Measurements from ENCODE around the gene TPCN1. TPM values are rescaled to one million over a fixed set of nuclear protein-coding genes. Genes with fewer than 3 reads are reported as not detected.
A peak's percentile ranks its signal among the peaks of the same experiment; 100 is the strongest.

Gene TPCN1
- total RNA-seq, 2 donors from 2014 or later = 29.4 to 67.7 TPM

DNA sequence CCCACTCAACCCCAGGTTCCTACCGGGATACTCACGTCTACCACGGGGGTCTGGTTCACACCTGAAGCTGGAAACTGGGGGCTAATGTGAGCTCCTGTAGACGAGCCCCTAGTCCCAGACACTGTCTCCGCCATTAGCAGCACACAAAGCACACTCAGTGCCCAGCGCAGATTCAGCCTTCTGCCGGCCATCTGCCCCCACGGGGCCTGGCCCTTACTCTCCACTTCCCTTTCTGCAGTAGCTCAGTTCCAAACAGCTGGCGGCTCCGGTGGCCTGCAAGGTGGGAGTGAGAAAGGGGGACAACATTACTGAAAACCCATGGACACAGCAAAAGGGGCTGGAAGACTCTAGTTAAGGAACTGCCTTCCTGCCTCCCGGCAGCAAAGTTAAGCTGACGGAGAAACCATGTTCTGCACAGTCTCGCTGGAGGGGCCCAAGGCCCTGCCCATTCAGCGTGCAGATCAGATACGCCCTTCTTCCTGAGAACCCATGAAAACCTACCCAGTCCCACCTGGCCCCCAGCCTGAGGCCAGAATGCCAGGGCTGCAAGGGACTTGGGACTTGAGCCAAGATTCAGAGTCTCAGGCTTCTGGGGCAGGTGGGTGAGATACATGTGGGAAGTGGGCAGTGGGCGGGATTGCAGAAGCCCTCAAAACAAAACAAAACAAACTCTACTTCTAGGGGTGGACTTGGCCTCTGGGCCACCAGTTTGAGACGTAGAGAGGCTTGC is 111.6 kb downstream of the TPCN1 start:
- ATAC-seq (replicated peaks) = no peak
- H3K27ac Mint-ChIP-seq = peak overlapping the region; percentile 3
- no peaks in the 10 kb centered on the region for H3K9me3 Mint-ChIP-seq
- H3K4me3 Mint-ChIP-seq = peak overlapping the region; percentile 98
- H3K36me3 Mint-ChIP-seq (ENCODE audit: low read depth) = peaks cover 45% of the 10 kb centered on the region
- H3K4me1 Mint-ChIP-seq = peaks cover 13% of the 10 kb centered on the region
- H3K27me3 Mint-ChIP-seq = no peaks in the 10 kb centered on the region

DNA sequence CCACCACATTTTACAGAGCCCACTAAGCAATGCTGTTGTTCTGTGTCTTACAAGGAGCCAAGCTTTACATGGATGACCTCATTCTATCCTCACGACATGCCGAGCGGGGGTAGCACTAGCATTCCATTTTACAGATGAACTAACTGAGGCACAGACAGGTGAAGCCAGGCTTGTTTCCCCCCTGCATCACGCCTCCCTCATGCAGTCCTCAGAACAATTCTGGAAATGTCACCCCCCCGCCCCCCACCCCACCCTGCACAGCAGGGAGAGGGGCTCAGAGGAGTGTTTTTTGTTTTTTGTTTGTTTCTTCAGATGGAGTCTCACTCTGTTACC is 112.1 kb downstream of the TPCN1 start:
- ATAC-seq (replicated peaks) = no peak
- H3K27me3 Mint-ChIP-seq = no peaks in the 10 kb centered on the region
- no peaks in the 10 kb centered on the region for H3K9me3 Mint-ChIP-seq
- no peak overlapping the region for H3K27ac Mint-ChIP-seq
- H3K4me3 Mint-ChIP-seq = peak overlapping the region; percentile 98
- H3K36me3 Mint-ChIP-seq (ENCODE audit: low read depth) = peaks cover 41% of the 10 kb centered on the region
- H3K4me1 Mint-ChIP-seq = peaks cover 13% of the 10 kb centered on the region

DNA sequence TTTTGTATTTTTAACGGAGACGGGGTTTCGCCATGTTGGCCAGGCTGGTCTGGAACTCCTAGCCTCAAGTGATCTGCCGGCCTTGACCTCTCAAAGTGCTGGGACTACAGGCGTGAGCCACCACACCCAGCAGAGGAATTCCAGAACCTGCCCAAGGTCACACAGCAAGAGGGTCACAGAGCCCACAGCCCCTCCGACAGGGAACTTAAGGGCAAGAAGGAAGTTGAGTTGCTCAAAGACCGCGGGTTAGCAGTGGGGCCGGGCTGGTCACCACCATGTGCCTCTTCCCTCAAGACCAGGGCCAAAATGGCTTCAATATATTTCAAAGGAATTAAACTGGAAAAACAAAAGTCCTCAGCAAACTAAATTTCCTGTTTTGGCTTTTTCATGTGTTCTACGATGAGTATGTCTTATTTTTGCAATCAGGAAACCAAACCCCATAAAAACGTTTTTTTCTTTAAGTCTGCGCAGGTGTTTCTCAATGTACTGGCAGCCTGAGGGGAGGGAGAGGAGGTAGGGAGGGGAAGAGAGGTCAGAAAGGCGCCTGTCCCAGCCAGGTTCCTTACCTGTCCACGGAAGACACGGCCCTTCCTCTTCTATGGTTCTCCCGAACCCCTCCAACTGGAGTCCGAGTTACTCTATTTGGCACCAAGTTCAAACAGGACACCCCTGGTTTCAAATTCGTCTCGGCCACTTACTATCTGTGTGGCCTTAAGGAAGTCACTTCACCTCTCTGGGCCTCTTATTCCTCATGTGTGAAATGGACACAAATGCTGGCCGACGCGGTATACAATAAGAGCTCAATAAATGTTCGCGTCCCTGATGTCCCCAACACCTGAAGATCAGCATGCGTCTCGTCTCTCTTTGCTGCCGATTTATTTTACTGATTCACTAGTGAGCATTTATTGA is 112.9 kb downstream of the TPCN1 start:
- peak overlapping the region; percentile 98 for H3K4me3 Mint-ChIP-seq
- peak; percentile 24 for ATAC-seq (replicated peaks)
- H3K4me1 Mint-ChIP-seq = peaks cover 13% of the 10 kb centered on the region
- H3K9me3 Mint-ChIP-seq = no peaks in the 10 kb centered on the region
- H3K27ac Mint-ChIP-seq = peak overlapping the region; percentile 83
- peaks cover 34% of the 10 kb centered on the region for H3K36me3 Mint-ChIP-seq (ENCODE audit: low read depth)
- no peaks in the 10 kb centered on the region for H3K27me3 Mint-ChIP-seq

DNA sequence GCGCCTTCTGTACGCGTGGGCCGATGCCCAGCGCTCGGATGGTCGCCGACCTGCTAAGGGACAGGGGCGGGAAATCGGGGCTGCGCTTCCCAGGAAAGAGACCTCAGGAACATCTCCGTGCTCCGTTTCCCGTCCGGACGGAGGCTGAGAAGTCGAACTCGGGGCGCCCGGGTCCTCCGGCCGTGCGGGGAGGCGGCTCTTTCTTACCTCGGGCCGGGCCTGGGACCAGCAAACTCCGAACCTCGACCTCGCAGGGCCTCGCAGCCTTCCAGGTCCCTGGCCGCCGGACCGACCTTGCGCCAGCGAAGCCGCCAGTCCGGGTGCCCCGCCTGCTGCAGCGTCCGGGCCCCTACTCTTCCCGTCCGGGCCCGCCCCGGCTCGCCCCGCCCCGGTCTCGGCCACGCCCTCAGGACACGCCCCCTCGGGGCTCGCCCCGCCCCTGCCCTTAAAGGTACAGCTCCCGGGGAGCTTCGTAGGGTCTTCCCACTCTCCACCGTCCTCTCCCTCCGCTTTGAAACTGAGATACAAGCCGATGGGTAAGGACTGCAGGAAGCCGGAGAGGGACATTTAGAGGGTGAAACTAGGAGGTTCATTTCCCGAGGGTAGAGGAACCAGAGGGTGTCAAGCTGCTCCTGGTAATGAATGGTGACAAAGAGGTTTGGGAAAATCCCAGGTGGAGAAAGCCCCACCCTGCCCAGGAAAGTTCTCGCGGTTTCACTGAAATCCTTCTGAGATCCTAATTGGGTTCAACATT is 113.7 kb downstream of the TPCN1 start, which contains the start of gene SLC8B1:
TSS of gene SLC8B1 (minus strand) at position 324 of the 754 bp plus-strand sequence. CDS start 2,231 bp downstream, outside the sequence.
- peak; percentile 99 for ATAC-seq (replicated peaks)
- Mint-ChIP-seq H3K4me3 (peak within 1 kb of the TSS; percentile 98), H3K4me1 (peaks cover 8% of the 10 kb centered on the region), H3K27ac (peak within 1 kb of the TSS; percentile 83), H3K27me3 (no peaks in the 10 kb centered on the region), H3K9me3 (no peaks in the 10 kb centered on the region), H3K36me3 (ENCODE audit: low read depth) (peaks cover 26% of the 10 kb centered on the region)

DNA sequence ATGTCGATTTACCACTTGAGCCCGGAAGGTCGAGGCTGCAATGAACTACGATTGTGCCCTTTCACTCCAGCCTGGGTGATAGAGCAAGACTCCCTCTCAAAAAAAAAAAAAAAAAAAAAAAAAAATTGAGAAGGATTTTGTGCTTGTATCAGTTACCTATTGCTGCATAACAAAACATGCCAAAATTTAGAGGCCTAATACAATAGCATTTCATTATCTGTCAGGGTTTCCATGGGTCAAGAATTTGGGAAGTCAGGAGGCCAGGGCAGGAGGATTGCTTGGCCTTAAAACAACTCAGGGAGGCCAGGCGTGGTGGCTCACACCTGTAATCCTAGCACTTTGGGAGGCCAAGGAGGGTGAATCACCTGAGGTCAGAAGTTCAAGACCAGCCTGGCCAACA is 118.3 kb downstream of the TPCN1 start:
- ATAC-seq (replicated peaks) = no peak
- Mint-ChIP-seq H3K4me1 (no peaks in the 10 kb centered on the region), H3K27me3 (no peaks in the 10 kb centered on the region), H3K9me3 (no peaks in the 10 kb centered on the region), H3K27ac (no peak overlapping the region), H3K4me3 (no peak overlapping the region), H3K36me3 (ENCODE audit: low read depth) (no peaks in the 10 kb centered on the region)

DNA sequence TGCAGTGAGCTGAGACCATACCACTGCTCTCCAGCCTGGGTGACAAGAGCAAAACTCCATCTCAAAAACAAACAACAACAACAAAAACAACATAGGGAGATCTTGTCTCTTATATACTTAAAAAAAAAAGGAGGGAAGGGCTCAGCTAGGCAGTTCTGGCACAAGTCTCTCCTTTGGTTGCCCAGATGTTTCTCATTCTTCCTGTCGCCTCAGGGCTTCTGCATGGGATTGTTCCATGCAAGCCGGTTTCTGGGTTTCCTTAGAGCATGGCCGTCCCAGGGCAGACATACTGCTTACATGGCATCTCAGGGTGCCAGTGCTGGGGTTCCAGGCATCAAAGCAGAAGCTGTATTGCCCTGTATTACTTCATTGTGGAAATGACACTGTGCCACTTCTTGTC is 118.8 kb downstream of the TPCN1 start:
- Mint-ChIP-seq H3K27me3 (no peaks in the 10 kb centered on the region), H3K27ac (no peak overlapping the region), H3K4me3 (no peak overlapping the region), H3K36me3 (ENCODE audit: low read depth) (no peaks in the 10 kb centered on the region), H3K4me1 (no peaks in the 10 kb centered on the region), H3K9me3 (no peaks in the 10 kb centered on the region)
- no peak for ATAC-seq (replicated peaks)

DNA sequence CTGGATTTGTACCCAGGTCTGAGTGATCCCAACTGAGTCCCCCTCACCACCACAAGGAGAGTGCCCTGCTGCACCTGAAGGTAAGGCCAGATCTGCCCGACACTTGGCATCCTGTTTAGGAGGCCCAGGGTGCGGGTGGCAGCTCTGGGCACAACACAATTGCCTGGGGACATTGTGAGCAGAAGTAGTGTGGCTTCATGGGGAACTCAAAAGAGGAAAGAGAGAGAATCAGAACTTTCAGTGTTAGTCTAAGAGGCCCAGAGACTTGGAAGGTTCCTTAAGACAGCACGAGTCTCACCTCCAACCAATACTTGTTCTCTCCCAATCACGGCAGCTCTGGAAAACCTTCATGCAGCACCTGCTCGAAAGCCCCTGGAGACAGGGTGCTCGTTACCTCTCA is 120.3 kb downstream of the TPCN1 start:
- Mint-ChIP-seq H3K4me3 (no peak overlapping the region), H3K9me3 (no peaks in the 10 kb centered on the region), H3K36me3 (ENCODE audit: low read depth) (no peaks in the 10 kb centered on the region), H3K4me1 (no peaks in the 10 kb centered on the region), H3K27ac (no peak overlapping the region), H3K27me3 (no peaks in the 10 kb centered on the region)
- ATAC-seq (replicated peaks) = no peak

DNA sequence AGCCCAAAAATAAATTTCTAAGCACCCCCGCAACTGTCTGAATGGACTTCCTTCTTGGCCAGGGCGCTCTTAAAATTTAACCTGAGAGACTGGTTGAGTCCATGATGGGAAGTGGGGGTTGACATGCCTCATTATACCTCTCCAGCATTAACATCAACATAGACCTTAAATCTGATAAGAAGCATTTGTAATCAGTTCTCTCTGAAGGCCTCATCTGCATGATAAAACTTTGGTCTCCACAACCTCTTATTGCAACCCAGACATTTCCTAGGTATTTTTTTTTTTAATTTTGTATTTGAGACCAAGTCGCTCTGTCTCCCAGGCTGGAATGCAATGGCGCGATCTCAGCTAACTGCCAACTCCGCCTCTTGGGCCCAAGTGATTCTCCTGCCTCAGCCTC is 124.1 kb downstream of the TPCN1 start:
- H3K4me3 Mint-ChIP-seq = no peak overlapping the region
- no peak for ATAC-seq (replicated peaks)
- H3K27ac Mint-ChIP-seq = no peak overlapping the region
- no peaks in the 10 kb centered on the region for H3K9me3 Mint-ChIP-seq
- peaks cover 4% of the 10 kb centered on the region for H3K4me1 Mint-ChIP-seq
- H3K27me3 Mint-ChIP-seq = peaks cover 7% of the 10 kb centered on the region
- no peaks in the 10 kb centered on the region for H3K36me3 Mint-ChIP-seq (ENCODE audit: low read depth)

DNA sequence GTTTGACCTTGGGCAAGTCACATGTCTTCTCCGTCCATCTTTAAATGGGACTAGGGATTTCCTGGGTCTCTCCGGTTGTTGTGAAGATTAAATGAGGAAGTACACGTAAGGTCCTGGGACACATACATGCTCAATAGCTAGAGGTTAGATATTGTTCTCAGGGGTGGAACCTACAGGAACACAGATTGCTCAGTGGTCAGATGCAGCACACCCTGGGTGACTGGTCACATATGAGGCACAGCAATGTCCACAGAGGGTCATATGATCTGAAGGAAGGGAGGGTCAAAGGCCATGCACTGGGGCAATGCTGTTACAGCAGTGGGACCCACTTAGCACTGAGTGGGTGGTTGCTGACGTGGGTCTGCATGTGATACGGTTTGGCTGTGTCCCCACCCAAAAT is 125.1 kb downstream of the TPCN1 start:
- Mint-ChIP-seq H3K27ac (no peak overlapping the region), H3K4me1 (peaks cover 4% of the 10 kb centered on the region), H3K27me3 (peaks cover 7% of the 10 kb centered on the region), H3K9me3 (no peaks in the 10 kb centered on the region), H3K36me3 (ENCODE audit: low read depth) (no peaks in the 10 kb centered on the region), H3K4me3 (no peak overlapping the region)
- no peak for ATAC-seq (replicated peaks)

DNA sequence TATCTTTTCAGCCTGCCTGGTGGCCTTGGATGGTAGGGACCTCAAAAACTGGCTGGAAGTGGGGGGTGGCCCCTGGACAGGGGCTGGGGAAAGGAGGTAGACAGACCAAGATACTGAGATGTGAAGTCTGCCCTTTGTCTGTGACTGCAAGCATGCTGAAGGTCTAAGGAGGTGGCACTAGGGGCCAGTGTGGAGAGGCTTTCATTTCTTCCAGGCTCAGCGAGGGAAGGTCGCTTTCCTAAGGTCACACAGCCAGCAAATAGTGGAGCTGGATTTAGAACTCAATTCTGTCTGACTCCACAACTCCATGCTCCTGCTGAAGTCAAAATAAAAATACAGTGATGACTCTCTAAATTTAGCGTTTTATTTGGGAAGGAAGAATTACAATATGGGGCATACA is 125.8 kb downstream of the TPCN1 start:
- H3K9me3 Mint-ChIP-seq = no peaks in the 10 kb centered on the region
- peaks cover 4% of the 10 kb centered on the region for H3K4me1 Mint-ChIP-seq
- H3K4me3 Mint-ChIP-seq = no peak overlapping the region
- H3K27me3 Mint-ChIP-seq = peaks cover 7% of the 10 kb centered on the region
- no peak overlapping the region for H3K27ac Mint-ChIP-seq
- no peak for ATAC-seq (replicated peaks)
- no peaks in the 10 kb centered on the region for H3K36me3 Mint-ChIP-seq (ENCODE audit: low read depth)

DNA sequence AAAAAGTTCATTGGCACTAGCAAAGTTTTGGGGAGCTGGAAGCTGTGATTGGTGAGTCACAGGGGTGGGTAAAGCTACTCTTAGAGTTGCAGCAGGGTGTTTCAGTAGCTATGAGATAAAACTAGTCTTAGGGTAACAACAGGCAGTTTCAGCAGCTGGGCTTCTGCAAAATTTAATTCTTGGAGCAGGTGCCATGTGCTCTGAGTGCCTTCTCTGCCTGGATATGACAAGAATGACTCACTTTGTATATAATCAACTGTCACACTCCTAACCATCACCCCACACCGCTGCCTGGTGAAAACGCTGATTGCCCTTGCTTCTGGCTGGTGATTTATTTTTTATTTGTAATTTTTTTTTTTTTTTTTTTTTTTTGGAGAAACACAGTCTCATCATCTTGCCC is 126.6 kb downstream of the TPCN1 start:
- Mint-ChIP-seq H3K27me3 (peaks cover 11% of the 10 kb centered on the region), H3K4me1 (peaks cover 4% of the 10 kb centered on the region), H3K9me3 (no peaks in the 10 kb centered on the region), H3K27ac (no peak overlapping the region), H3K36me3 (ENCODE audit: low read depth) (no peaks in the 10 kb centered on the region), H3K4me3 (no peak overlapping the region)
- ATAC-seq (replicated peaks) = no peak

Other genes starting within 250 kb of the TPCN1 start
- 10 to 100 TPM; 44.6 to 64.8 TPM for gene OAS2, start 242.9 kb upstream of the TPCN1 start, total RNA-seq
- gene DTX1, start 164.7 kb upstream of the TPCN1 start, total RNA-seq = 10 to 100 TPM; 13.2 to 17.4 TPM
- gene RASAL1, start 85.7 kb upstream of the TPCN1 start, total RNA-seq = 10 to 100 TPM in 1 of 2 donors, 1 to 10 TPM in 1; 1.0 to 21.3 TPM
- gene CFAP73, start 71.7 kb upstream of the TPCN1 start, total RNA-seq = 1 to 10 TPM in 1 of 2 donors, under 1 TPM in 1; 0.32 to 1.2 TPM
- gene DDX54, start 36.0 kb upstream of the TPCN1 start, total RNA-seq = 10 to 100 TPM; 47.4 to 86.9 TPM
- 10 to 100 TPM; 14.2 to 23.9 TPM for gene RITA1, start 35.7 kb upstream of the TPCN1 start, total RNA-seq
- gene SLC8B1, start 113.6 kb downstream of the TPCN1 start, total RNA-seq = 10 to 100 TPM; 23.2 to 28.4 TPM
- gene PLBD2, start 137.1 kb downstream of the TPCN1 start, total RNA-seq = 10 to 100 TPM; 18.5 to 21.5 TPM
- gene SDS, start 182.4 kb downstream of the TPCN1 start, total RNA-seq = not detected
- under 1 TPM; 0.24 to 0.69 TPM for gene SDSL, start 200.9 kb downstream of the TPCN1 start, total RNA-seq